ENCODE measurements around the gene FGF12.

GRCh38 chr3:192181151-192181550 lies 546.2 kb downstream of the FGF12 start:
- TF ChIP-seq CTCF (IDR thresholded peaks at IDR 0.05) (no peak), ZFX (IDR thresholded peaks at IDR 0.05; ENCODE audit: borderline replicate concordance) (no peak)
